H1 (cell line): ENCODE data around the gene CPED1. TPM values are rescaled to one million over a fixed set of nuclear protein-coding genes. Genes with fewer than 3 reads are reported as not detected.

Source experiments
- CTCF ChIA-PET: fragments of 300-600 bp; sonication (Branson Sonifier 250); formaldehyde crosslinking; loops from one replicate; lab custom pipeline; 2021; ENCODE audit not compliant: partially characterized antibody; lab: Charles Lee
- POLR2A ChIA-PET: fragments of 300-600 bp; sonication (Branson Sonifier 250); formaldehyde crosslinking; loops from one replicate; lab custom pipeline; 2021; ENCODE audit warnings: inconsistent platforms; ENCODE audit not compliant: partially characterized antibody; lab: Charles Lee
- DNase-seq, 2 experiments: peaks; one replicate each; pipeline versions ENCODE4 v3.0.0 to v3.0.0-alpha.2; 2010 to 2022; ENCODE audit warnings: low spot score in 2 of 2, low read depth in 1 of 2, mixed read lengths in 1 of 2
- FAIRE-seq: peaks from 2 replicates; lab custom pipeline; 2011; peaks lifted over from hg19 to GRCh38; lab: Jason Lieb, UNC
- H2AFZ ChIP-seq: 2 replicates; pipeline ENCODE4 v1.8.1; 2012; ENCODE audit warnings: low read length, inconsistent platforms
- H2AK5ac ChIP-seq: 2 replicates; pipeline ENCODE4 v1.6.1; 2013; ENCODE audit warnings: low read depth, low read length
- H2BK120ac ChIP-seq: replicated peaks from 2 replicates; pipeline ENCODE3; 2013; ENCODE audit warnings: low read depth, low read length, inconsistent platforms
- H2BK12ac ChIP-seq: 2 replicates; pipeline ENCODE4 v1.6.1; 2013; ENCODE audit warnings: low read depth, low read length
- H2BK15ac ChIP-seq: 2 replicates; pipeline ENCODE4 v1.6.1; 2013; ENCODE audit warnings: low read length
- H2BK20ac ChIP-seq: 2 replicates; pipeline ENCODE4 v1.6.1; 2013; ENCODE audit warnings: low read length
- H2BK5ac ChIP-seq: 2 replicates; pipeline ENCODE4 v1.6.1; 2013; ENCODE audit warnings: low read depth, low read length
- H3K14ac ChIP-seq: 2 replicates; pipeline ENCODE4 v1.6.1; 2013; ENCODE audit warnings: inconsistent platforms; ENCODE audit not compliant: insufficient read length
- H3K18ac ChIP-seq: 2 replicates; pipeline ENCODE4 v1.6.1; 2013; ENCODE audit warnings: low read length; ENCODE audit errors: extremely low read depth
- H3K23ac ChIP-seq: 2 replicates; pipeline ENCODE4 v1.6.1; 2013; ENCODE audit warnings: inconsistent platforms; ENCODE audit not compliant: insufficient read length
- H3K23me2 ChIP-seq: 2 replicates; pipeline ENCODE4 v1.6.1; 2013; ENCODE audit warnings: low read depth, low read length
- H3K27ac ChIP-seq: 2 replicates; pipeline ENCODE4 v1.6.1; 2011; ENCODE audit warnings: low read depth, low read length, inconsistent platforms
- H3K27me3 ChIP-seq, 4 experiments: replicated peaks in 1 of 4; 1 replicate in 1 of 4; 2 replicates in 3 of 4; pipeline versions ENCODE4 v1.6.1 to v1.8.1; 2011 to 2013; ENCODE audit warnings: low read length in 3 of 4, mild to moderate bottlenecking in 3 of 4, inconsistent platforms in 2 of 4, mixed read lengths in 2 of 4, moderate library complexity in 1 of 4; ENCODE audit not compliant: control insufficient read depth in 3 of 4, insufficient read depth in 3 of 4; ENCODE audit errors: extremely low read depth in 1 of 4
- H3K36me3 ChIP-seq, 4 experiments: 2 replicates each; pipeline versions ENCODE4 v1.6.1 to v1.8.1; 2011 to 2013; ENCODE audit warnings: mild to moderate bottlenecking in 4 of 4, low read length in 3 of 4, moderate library complexity in 2 of 4, control low read depth in 1 of 4, inconsistent platforms in 1 of 4; ENCODE audit not compliant: insufficient read depth in 4 of 4, control insufficient read depth in 2 of 4
- H3K4ac ChIP-seq: replicated peaks from 2 replicates; pipeline ENCODE3; 2013; ENCODE audit warnings: low read length, low read depth, mixed read lengths, inconsistent platforms; ENCODE audit not compliant: insufficient read length
- H3K4me1 ChIP-seq, 4 experiments: replicated peaks in 1 of 4; 1 replicate in 1 of 4; 2 replicates in 3 of 4; pipeline versions ENCODE4 v1.6.1 to v1.8.1; 2011 to 2013; ENCODE audit warnings: low read length in 3 of 4, inconsistent platforms in 2 of 4, mixed read lengths in 1 of 4; ENCODE audit not compliant: insufficient read depth in 4 of 4, control insufficient read depth in 3 of 4
- H3K4me2 ChIP-seq, 2 experiments: 2 replicates each; pipeline versions ENCODE4 v1.6.1 to v1.8.1; 2011 to 2013; ENCODE audit warnings: low read depth in 2 of 2, low read length in 2 of 2, control low read depth in 1 of 2, inconsistent platforms in 1 of 2, mild to moderate bottlenecking in 1 of 2; ENCODE audit not compliant: insufficient read depth in 1 of 2
- H3K4me3 ChIP-seq, 4 experiments: fragments of 200-600, 300-600 bp in 1 of 4; sonication (generic), shearing (Covaris generic), sonication (Bioruptor Twin) in 1 of 4; 2 replicates each; pipeline versions ENCODE4 v1.5.1 to v1.8.1; 2011 to 2016; ENCODE audit warnings: low read length in 4 of 4, low read depth in 3 of 4, control low read depth in 2 of 4, inconsistent platforms in 2 of 4, mild to moderate bottlenecking in 2 of 4, mixed read lengths in 1 of 4, moderate library complexity in 1 of 4; ENCODE audit not compliant: insufficient read depth in 2 of 4; ENCODE audit errors: extremely low read depth in 1 of 4
- H3K56ac ChIP-seq: replicated peaks from 2 replicates; pipeline ENCODE3; 2013; ENCODE audit warnings: low read depth, mild to moderate bottlenecking, mixed read lengths, low read length, inconsistent platforms; ENCODE audit not compliant: insufficient read length
- H3K79me1 ChIP-seq: 2 replicates; pipeline ENCODE4 v1.6.1; 2013; ENCODE audit warnings: low read depth, low read length, control low read depth
- H3K79me2 ChIP-seq, 2 experiments: 2 replicates each; pipeline versions ENCODE4 v1.6.1 to v1.8.1; 2012 to 2013; ENCODE audit warnings: low read length in 2 of 2, mild to moderate bottlenecking in 2 of 2, inconsistent platforms in 1 of 2; ENCODE audit not compliant: insufficient read depth in 2 of 2, control insufficient read depth in 1 of 2
- H3K9ac ChIP-seq, 4 experiments: replicated peaks in 1 of 4; 1 replicate in 1 of 4; 2 replicates in 3 of 4; pipeline versions ENCODE4 v1.6.1 to v1.8.1; 2011 to 2013; ENCODE audit warnings: low read depth in 3 of 4, low read length in 3 of 4, control low read depth in 2 of 4, mild to moderate bottlenecking in 2 of 4, moderate library complexity in 2 of 4, inconsistent platforms in 1 of 4; ENCODE audit errors: extremely low read depth in 1 of 4
- H3K9me3 ChIP-seq, 2 experiments: 2 replicates each; pipeline versions ENCODE4 v1.6.1 to v1.8.1; 2012 to 2013; ENCODE audit warnings: mild to moderate bottlenecking in 2 of 2, moderate library complexity in 2 of 2, control low read depth in 1 of 2, inconsistent platforms in 1 of 2, low read depth in 1 of 2, low read length in 1 of 2, mixed read lengths in 1 of 2; ENCODE audit not compliant: insufficient read depth in 2 of 2
- H4K20me1 ChIP-seq, 2 experiments: replicated peaks in 1 of 2; 2 replicates each; pipeline versions ENCODE3 to v1.8.1; 2011 to 2013; ENCODE audit warnings: inconsistent platforms in 2 of 2, low read length in 2 of 2, mild to moderate bottlenecking in 1 of 2; ENCODE audit not compliant: insufficient read depth in 2 of 2, control insufficient read depth in 1 of 2
- H4K5ac ChIP-seq: 2 replicates; pipeline ENCODE4 v1.6.1; 2013; ENCODE audit warnings: low read length, low read depth, mixed read lengths, inconsistent platforms; ENCODE audit not compliant: insufficient read length
- H4K8ac ChIP-seq: 2 replicates; pipeline ENCODE4 v1.8.0; 2013; ENCODE audit warnings: mild to moderate bottlenecking, moderate library complexity, low read length, inconsistent platforms; ENCODE audit not compliant: insufficient read depth; ENCODE audit errors: extremely low read depth
- H4K91ac ChIP-seq: replicated peaks from 2 replicates; pipeline ENCODE3; 2013; ENCODE audit warnings: low read length, mixed read lengths, inconsistent platforms; ENCODE audit not compliant: insufficient read length
- CBX5 ChIP-seq: fragments of 300-800, 300-1000 bp; sonication (generic); IDR thresholded peaks from 2 replicates; pipeline ENCODE4 v1.7.1; 2016; ENCODE audit warnings: antibody characterized with exemption, low read length, low read depth
- TEAD4 ChIP-seq: IDR thresholded peaks from 2 replicates; pipeline ENCODE4 v1.6.1; 2012; ENCODE audit warnings: low read depth, low read length, inconsistent platforms, mixed read lengths
- WGBS, 2 experiments: shearing (Covaris generic) in 1 of 2; methylation state at CpG; one replicate each; pipeline versions ENCODE4 v1.1.6 to v1.1.7; 2013 to 2015; ENCODE audit warnings: low lambda C conversion rate in 2 of 2, mixed read lengths in 2 of 2, inconsistent platforms in 1 of 2, low coverage in 1 of 2, missing lambda C conversion rate in 1 of 2; ENCODE audit not compliant: insufficient replicate concordance in 2 of 2, insufficient coverage in 1 of 2, insufficient read length in 1 of 2; ENCODE audit errors: extremely low coverage in 1 of 2, missing lambda C conversion rate in 1 of 2; 5-methylcytosine and 5-hydroxymethylcytosine counted together
- polyA plus RNA-seq, 7 experiments: library from polyadenylated mRNA; depleted of rRNA in 3 of 7; stranded (reverse) in 5 of 7; unstranded in 2 of 7; fragments of >200 nt in 5 of 7; fragments of 200-250 nt in 2 of 7; gene quantifications; 1 replicate in 5 of 7; 2 replicates in 1 of 7; 4 replicates in 1 of 7; pipeline versions ENCODE4 v1.2.1 to v1.2.3, GENCODE V29; 2011 to 2013; ENCODE audit warnings: missing spikeins in 2 of 7, mixed read lengths in 2 of 7
- total RNA-seq: library from RNA; stranded (reverse); fragmentation: NEBNext Ultra II Directional; extraction: Animal tissue kit (Norgen Biotek cat#: 25700); gene quantifications from 2 replicates; pipeline ENCODE4 v1.2.1, GENCODE V29; 2021

Gene CPED1
- total and polyA plus RNA-seq, 2 of the 8 experiments (the other 6 are each of a cell fraction or from before 2014, with no cell fraction given): 0.08 to 0.39 TPM

DNA sequence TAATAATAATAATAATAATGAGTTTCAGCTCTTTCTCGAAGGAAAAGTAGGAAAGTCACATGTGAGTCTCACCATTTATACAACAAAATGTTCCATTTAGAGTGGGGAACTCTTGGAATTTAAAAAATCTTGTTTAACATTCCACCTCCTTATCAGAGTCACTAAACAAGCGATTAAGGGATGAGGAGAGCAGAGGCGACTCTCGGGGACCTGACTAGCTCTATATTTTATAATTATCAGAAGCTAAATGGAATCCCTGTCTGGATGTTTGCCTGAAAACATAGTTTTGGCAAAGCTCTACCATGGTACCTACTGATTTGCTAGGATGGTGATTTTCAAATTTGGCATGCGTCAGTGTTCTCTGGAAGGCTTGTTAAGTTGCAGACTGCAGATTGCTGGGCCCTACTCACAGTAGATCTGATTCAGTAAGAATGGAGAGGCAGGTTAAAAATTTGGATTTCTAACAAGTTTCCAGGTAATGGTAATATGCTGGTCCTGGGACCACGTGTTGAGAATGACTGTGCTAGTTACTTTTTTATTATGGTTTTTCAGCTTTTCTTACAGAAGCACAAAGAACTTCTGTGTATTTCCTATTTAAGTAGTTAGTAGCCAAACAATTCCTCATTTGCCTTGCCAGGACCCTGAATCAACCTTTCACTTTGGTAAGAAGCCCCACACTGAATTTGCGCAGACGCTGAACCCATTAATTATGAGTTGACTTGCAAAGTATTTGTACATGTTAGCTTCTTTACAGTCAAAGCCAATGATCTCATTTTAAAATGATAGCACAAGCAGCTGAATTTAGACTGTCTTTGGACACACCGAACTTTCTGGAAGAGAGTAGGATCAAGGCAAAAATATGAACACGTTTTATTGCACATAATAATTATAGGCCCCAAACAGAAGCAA lies 39.5 kb downstream of the CPED1 start:
- H3K79me2 ChIP-seq: no peaks in the 10 kb centered on the region
- no peak overlapping the region for H3K4ac ChIP-seq
- H3K4me1 ChIP-seq: peaks cover 0 to 6% (median 0%) of the 10 kb centered on the region in 4 experiments; a peak in 2 of 7 replicates
- H4K20me1 ChIP-seq: no peaks in the 10 kb centered on the region
- H3K4me2 ChIP-seq: 0 out of 4 replicates have a peak overlapping the region, but pooled peaks of 1 of the 2 experiments have one; percentile 4
- no peak overlapping the region for H3K56ac ChIP-seq
- no peak overlapping the region for H3K9ac ChIP-seq
- H3K79me1 ChIP-seq: no peaks in the 10 kb centered on the region
- H3K23me2 ChIP-seq: no peaks in the 10 kb centered on the region
- FAIRE-seq: no peak
- H3K27ac ChIP-seq: no peak overlapping the region
- H2AFZ ChIP-seq: peak overlapping the region; percentile 90
- CTCF ChIA-PET: interaction anchor here (1.1 to 1.4 kb wide), 5 partner anchors 41 to 80 kb away, joined by 3 to 4 read pairs (median 3); no protein-coding TSS in a partner anchor
- no peaks in the 10 kb centered on the region for H3K36me3 ChIP-seq
- POLR2A ChIA-PET: interaction anchor here (0.8 kb wide), 1 partner anchor 11 kb away, joined by 3 read pairs; no protein-coding TSS in a partner anchor
- 74% methylated on average over 10 of the region's 10 CpGs; no CpG with 5 or more reads in 1 of the 2 experiments for WGBS, 2 experiments
- H2BK120ac ChIP-seq: no peak overlapping the region
- TF ChIP-seq TEAD4 (0 out of 2 replicates have a peak, but pooled peaks have one; percentile 24), CBX5 (no peak)
- H2BK5ac ChIP-seq: no peak overlapping the region
- no peak overlapping the region for H4K8ac ChIP-seq
- no peak overlapping the region for H3K23ac ChIP-seq
- no peak overlapping the region for H2BK12ac ChIP-seq
- no peak overlapping the region for H2BK15ac ChIP-seq
- H4K5ac ChIP-seq: peak overlapping the region; percentile 61
- no peak overlapping the region for H3K14ac ChIP-seq
- H3K9me3 ChIP-seq: no peaks in the 10 kb centered on the region
- H2AK5ac ChIP-seq: no peak overlapping the region
- H3K27me3 ChIP-seq: no peaks in the 10 kb centered on the region
- DNase-seq: no peak
- no peak overlapping the region for H3K4me3 ChIP-seq
- no peak overlapping the region for H3K18ac ChIP-seq
- H4K91ac ChIP-seq: no peak overlapping the region
- no peak overlapping the region for H2BK20ac ChIP-seq
